ENCODE data around the gene FN1. TPM values are rescaled to one million over a fixed set of nuclear protein-coding genes. Genes with fewer than 3 reads are reported as not detected.

The FN1 gene
- total RNA-seq, 1 donor from 2014 or later: 83.2 TPM

GRCh38 chr2:215434447-215435279, 1.2 kb downstream of the FN1 start:
- Histone ChIP-seq H3K4me3 (ENCODE audit: low read depth, low read length) (no peak overlapping the region), H3K27me3 (ENCODE audit: control insufficient read depth, insufficient read depth, low read length) (no peaks in the 10 kb centered on the region), H3K36me3 (ENCODE audit: control insufficient read depth, insufficient read depth, low read length) (no peaks in the 10 kb centered on the region)
- DNase-seq (ENCODE audit: low read depth) (no peak), FAIRE-seq (no peak)
- no peak for TF ChIP-seq CTCF (IDR thresholded peaks at IDR 0.05; ENCODE audit: insufficient read depth, low read length, severe bottlenecking)

- no peak for FAIRE-seq
- no peak for TF ChIP-seq CTCF (IDR thresholded peaks at IDR 0.05; ENCODE audit: insufficient read depth, low read length, severe bottlenecking)
- no peak overlapping the region for H3K4me3 ChIP-seq (ENCODE audit: low read depth, low read length)
These were observed 2.9 kb downstream of the FN1 start for GRCh38 chr2:215432759-215433594.

GRCh38 chr2:215431778-215432758, 3.8 kb downstream of the FN1 start:
- TF ChIP-seq CTCF (IDR thresholded peaks at IDR 0.05; ENCODE audit: insufficient read depth, low read length, severe bottlenecking): no peak
- DNase-seq (ENCODE audit: low read depth) (no peak), FAIRE-seq (no peak)
- Histone ChIP-seq H3K36me3 (ENCODE audit: control insufficient read depth, insufficient read depth, low read length) (no peaks in the 10 kb centered on the region), H3K4me3 (ENCODE audit: low read depth, low read length) (no peak overlapping the region), H3K27me3 (ENCODE audit: control insufficient read depth, insufficient read depth, low read length) (no peaks in the 10 kb centered on the region)

More at GRCh38 chr2:215432759-215433594, 2.9 kb downstream of the FN1 start:
- Histone ChIP-seq H3K27me3 (ENCODE audit: control insufficient read depth, insufficient read depth, low read length) (no peaks in the 10 kb centered on the region), H3K36me3 (ENCODE audit: control insufficient read depth, insufficient read depth, low read length) (no peaks in the 10 kb centered on the region)
- DNase-seq (ENCODE audit: low read depth): no peak

DNA sequence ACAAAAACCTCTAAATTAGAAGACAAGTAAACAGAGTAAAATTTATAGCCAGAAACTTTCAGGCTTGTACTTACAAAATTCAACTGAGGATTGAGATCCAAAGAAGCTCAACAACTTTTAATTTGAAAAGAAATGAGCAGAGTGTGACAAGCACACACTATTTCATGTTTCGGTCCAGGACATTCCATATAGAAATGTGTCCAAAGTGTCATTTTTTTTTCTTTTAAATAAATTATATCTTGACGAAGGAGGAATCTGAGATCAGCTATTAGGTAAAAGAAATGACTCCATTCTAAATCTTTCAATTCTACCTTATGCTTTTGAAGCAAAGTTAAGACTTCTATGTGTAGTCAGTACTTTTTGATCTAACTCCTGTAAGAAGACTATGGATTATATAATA, 4.6 kb downstream of the FN1 start:
- Histone ChIP-seq H3K36me3 (ENCODE audit: control insufficient read depth, insufficient read depth, low read length) (no peaks in the 10 kb centered on the region), H3K27me3 (ENCODE audit: control insufficient read depth, insufficient read depth, low read length) (no peaks in the 10 kb centered on the region), H3K4me3 (ENCODE audit: low read depth, low read length) (no peak overlapping the region)
- FAIRE-seq: no peak
- DNase-seq (ENCODE audit: low read depth): no peak
- no peak for TF ChIP-seq CTCF (IDR thresholded peaks at IDR 0.05; ENCODE audit: insufficient read depth, low read length, severe bottlenecking)

DNA sequence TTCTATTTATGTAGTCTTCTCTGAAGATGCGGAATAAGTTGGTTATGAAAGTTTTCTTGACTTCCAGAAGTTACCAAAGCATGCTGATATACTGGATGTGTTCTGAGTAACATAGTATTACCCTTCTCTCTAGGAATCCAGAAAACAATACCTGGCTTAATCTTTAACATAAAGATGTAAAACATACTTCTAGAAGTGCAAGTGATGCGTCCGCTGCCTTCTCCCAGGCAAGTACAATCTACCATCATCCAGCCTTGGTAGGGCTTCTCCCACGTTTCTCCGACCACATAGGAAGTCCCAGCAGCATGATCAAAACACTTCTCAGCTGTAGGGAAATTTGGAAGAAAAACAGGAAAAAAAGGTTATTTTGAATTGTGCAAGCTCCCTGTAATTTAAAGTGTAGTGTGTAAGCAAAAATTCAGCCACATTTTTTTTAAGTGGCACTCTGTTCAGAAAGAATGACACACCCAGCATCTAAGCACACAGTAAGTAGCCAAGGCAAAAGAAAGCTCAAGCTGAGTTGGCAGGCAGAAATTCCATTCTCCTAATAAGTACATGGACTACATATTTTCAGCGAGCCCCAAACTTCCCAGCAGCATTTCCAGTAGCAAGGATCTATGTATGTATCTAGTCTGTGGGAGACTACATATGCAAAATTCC, 5.2 kb downstream of the FN1 start:
- no peak for FAIRE-seq
- no peaks in the 10 kb centered on the region for H3K36me3 ChIP-seq (ENCODE audit: control insufficient read depth, insufficient read depth, low read length)
- no peak for DNase-seq (ENCODE audit: low read depth)
- no peak overlapping the region for H3K4me3 ChIP-seq (ENCODE audit: low read depth, low read length)
- no peaks in the 10 kb centered on the region for H3K27me3 ChIP-seq (ENCODE audit: control insufficient read depth, insufficient read depth, low read length)
- TF ChIP-seq CTCF (IDR thresholded peaks at IDR 0.05; ENCODE audit: insufficient read depth, low read length, severe bottlenecking): no peak
